Chondrocyte (in vitro differentiated cells): ENCODE results near the gene IL36B. TPM values are rescaled to one million over a fixed set of nuclear protein-coding genes. Genes with fewer than 3 reads are reported as not detected.

ENCODE experiments used
- DNase-seq: peaks from one replicate; pipeline ENCODE4 v3.0.0; 2021; ENCODE audit warnings: mixed read lengths, low spot score
- H3K27ac Mint-ChIP-seq: one replicate; pipeline ENCODE4 v1.8.0; 2021; ENCODE audit warnings: mild to moderate bottlenecking, moderate library complexity, mixed read lengths; ENCODE audit not compliant: unreplicated experiment
- H3K27me3 Mint-ChIP-seq: 2 replicates; pipeline ENCODE4 v1.8.0; 2021; ENCODE audit warnings: low read depth, mixed read lengths
- H3K36me3 Mint-ChIP-seq: 2 replicates; pipeline ENCODE4 v1.8.0; 2021; ENCODE audit warnings: low read depth, mixed read lengths
- H3K4me1 Mint-ChIP-seq: 2 replicates; pipeline ENCODE4 v1.8.0; 2021; ENCODE audit warnings: low read depth, mild to moderate bottlenecking, mixed read lengths
- H3K4me3 Mint-ChIP-seq: one replicate; pipeline ENCODE4 v1.8.0; 2021; ENCODE audit warnings: mild to moderate bottlenecking, moderate library complexity, mixed read lengths; ENCODE audit not compliant: unreplicated experiment
- H3K9me3 Mint-ChIP-seq: 2 replicates; pipeline ENCODE4 v1.8.0; 2021; ENCODE audit warnings: low read depth, mixed read lengths
- CTCF ChIP-seq: fragments of 200-600 bp; sonication (generic); IDR thresholded peaks from 2 replicates; pipeline ENCODE4 v1.5.0; 2021; ENCODE audit warnings: antibody characterized with exemption, mild to moderate bottlenecking, moderate library complexity
- total RNA-seq: library from RNA; stranded (reverse); gene quantifications from 3 replicates; pipeline ENCODE4 v1.2.1, GENCODE V29; 2021

The IL36B gene
- total RNA-seq, 1 donor from 2014 or later: not detected

DNA sequence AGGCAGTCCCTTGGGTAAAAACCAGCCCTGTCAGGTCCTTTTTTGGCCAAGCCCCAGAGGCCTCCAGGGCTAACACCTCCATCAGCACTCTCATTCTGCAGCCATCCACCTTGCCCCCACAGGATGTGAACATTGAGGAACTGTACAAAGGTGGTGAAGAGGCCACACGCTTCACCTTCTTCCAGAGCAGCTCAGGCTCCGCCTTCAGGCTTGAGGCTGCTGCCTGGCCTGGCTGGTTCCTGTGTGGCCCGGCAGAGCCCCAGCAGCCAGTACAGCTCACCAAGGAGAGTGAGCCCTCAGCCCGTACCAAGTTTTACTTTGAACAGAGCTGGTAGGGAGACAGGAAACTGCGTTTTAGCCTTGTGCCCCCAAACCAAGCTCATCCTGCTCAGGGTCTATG is 22.4 kb upstream of the IL36B start:
- Mint-ChIP-seq H3K36me3 (no peaks in the 10 kb centered on the region), H3K4me3 (no peak overlapping the region), H3K27me3 (peaks cover 46% of the 10 kb centered on the region), H3K4me1 (no peaks in the 10 kb centered on the region), H3K9me3 (no peaks in the 10 kb centered on the region), H3K27ac (no peak overlapping the region)
- TF ChIP-seq CTCF: no peak
- no peak for DNase-seq

DNA sequence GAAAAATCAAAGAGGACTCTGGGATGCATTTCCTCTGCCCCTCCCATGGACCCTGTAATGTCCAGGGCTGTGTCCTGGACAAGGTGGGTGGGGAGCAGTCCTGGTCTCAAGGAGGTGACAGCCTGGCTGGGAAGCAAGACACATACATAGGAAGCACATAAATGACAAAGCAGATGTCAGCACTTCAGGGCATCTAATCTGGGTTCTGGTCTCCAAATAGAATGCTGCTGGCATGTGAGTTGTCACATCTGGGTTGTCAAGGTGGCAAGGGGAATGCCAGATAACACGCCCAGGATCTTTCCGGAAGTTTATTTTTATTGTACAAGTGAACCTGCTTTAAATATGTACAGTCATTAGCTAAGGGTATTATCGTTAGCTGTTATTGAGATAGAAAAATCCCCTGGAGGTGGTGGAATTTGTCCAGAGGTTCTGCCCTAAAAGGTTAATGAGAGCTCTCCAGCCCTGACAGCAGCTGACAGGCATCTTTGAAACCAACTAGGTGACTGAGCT is 20.7 kb upstream of the IL36B start:
- Mint-ChIP-seq H3K27me3 (peaks cover 39% of the 10 kb centered on the region), H3K4me1 (no peaks in the 10 kb centered on the region), H3K27ac (no peak overlapping the region)

DNA sequence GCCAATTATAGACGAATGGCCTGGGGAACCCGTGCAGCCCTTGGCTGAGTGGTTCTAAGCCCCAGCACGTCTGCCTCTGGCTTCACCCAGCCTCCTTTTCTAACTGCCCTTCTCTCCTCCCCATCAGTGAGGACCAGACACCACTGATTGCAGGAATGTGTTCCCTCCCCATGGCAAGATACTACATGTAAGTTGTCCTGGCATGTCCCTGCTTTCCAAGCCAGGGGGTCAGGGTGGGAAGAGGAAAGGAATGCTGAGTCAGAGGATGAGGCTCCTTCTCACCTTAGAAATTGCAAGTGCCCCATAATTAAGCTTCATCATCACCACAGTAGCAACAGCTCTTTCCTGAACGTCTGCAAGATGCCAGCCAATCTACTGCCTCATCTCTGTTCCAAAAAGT is 19.9 kb upstream of the IL36B start:
- H3K27ac Mint-ChIP-seq: no peak overlapping the region
- no peaks in the 10 kb centered on the region for H3K9me3 Mint-ChIP-seq
- H3K4me1 Mint-ChIP-seq: no peaks in the 10 kb centered on the region
- no peak for DNase-seq
- H3K36me3 Mint-ChIP-seq: no peaks in the 10 kb centered on the region
- no peak overlapping the region for H3K4me3 Mint-ChIP-seq
- peaks cover 39% of the 10 kb centered on the region for H3K27me3 Mint-ChIP-seq
- TF ChIP-seq CTCF: no peak

More for the DNA sequence above, 20.7 kb upstream of the IL36B start:
- no peak for DNase-seq
- Mint-ChIP-seq H3K36me3 (no peaks in the 10 kb centered on the region), H3K4me3 (no peak overlapping the region), H3K9me3 (no peaks in the 10 kb centered on the region)
- no peak for TF ChIP-seq CTCF

- no peaks in the 10 kb centered on the region for H3K4me1 Mint-ChIP-seq
- H3K27me3 Mint-ChIP-seq: peaks cover 35% of the 10 kb centered on the region
- no peak overlapping the region for H3K27ac Mint-ChIP-seq
- peaks cover 2% of the 10 kb centered on the region for H3K9me3 Mint-ChIP-seq
- no peak for TF ChIP-seq CTCF
- no peak overlapping the region for H3K4me3 Mint-ChIP-seq
- no peaks in the 10 kb centered on the region for H3K36me3 Mint-ChIP-seq
- DNase-seq: no peak
These were observed 17.9 kb upstream of the IL36B start for GRCh38 chr2:113070606-113070975.

GRCh38 chr2:113069676-113070605 is 17.3 kb upstream of the IL36B start:
- Mint-ChIP-seq H3K27ac (no peak overlapping the region), H3K27me3 (peaks cover 33% of the 10 kb centered on the region), H3K4me1 (no peaks in the 10 kb centered on the region), H3K36me3 (no peaks in the 10 kb centered on the region), H3K4me3 (no peak overlapping the region), H3K9me3 (peaks cover 8% of the 10 kb centered on the region)
- no peak for TF ChIP-seq CTCF
- no peak for DNase-seq
